Esophagus (tissue), 2 donors: ENCODE data around the gene TCF25. TPM values are rescaled to one million over a fixed set of nuclear protein-coding genes. Genes with fewer than 3 reads are reported as not detected.
"Not testable (repeated sequence)": the region's sequence is repeated elsewhere in the genome, so short reads cannot be mapped to it uniquely, and the experiment has no call there.

Source experiments
- H3K27ac ChIP-seq, 2 donors: one replicate each; pipeline ENCODE4 v1.5.1; 2013; ENCODE audit warnings: low read depth in 2 of 2, mild to moderate bottlenecking in 2 of 2, inconsistent platforms in 1 of 2, low read length in 1 of 2, moderate library complexity in 1 of 2
- H3K27me3 ChIP-seq, 2 donors: one replicate each; pipeline ENCODE4 v1.6.1; 2013; ENCODE audit warnings: low read length in 2 of 2, control low read depth in 1 of 2, mild to moderate bottlenecking in 1 of 2; ENCODE audit not compliant: insufficient read depth in 2 of 2, control insufficient read depth in 1 of 2
- H3K36me3 ChIP-seq, 2 donors: one replicate each; pipeline ENCODE4 v1.6.1; 2013; ENCODE audit warnings: low read length in 1 of 2; ENCODE audit not compliant: control insufficient read depth in 2 of 2, insufficient read depth in 2 of 2
- H3K4me1 ChIP-seq, 2 donors: one replicate each; pipeline ENCODE4 v1.6.1; 2013; ENCODE audit warnings: low read length in 1 of 2; ENCODE audit not compliant: control insufficient read depth in 2 of 2, insufficient read depth in 2 of 2
- H3K4me3 ChIP-seq, 2 donors: one replicate each; pipeline ENCODE4 v1.5.1; 2013; ENCODE audit warnings: low read length in 2 of 2, mild to moderate bottlenecking in 2 of 2, low read depth in 1 of 2, moderate library complexity in 1 of 2
- H3K9me3 ChIP-seq, 2 donors: one replicate each; pipeline ENCODE4 v1.6.1; 2013; ENCODE audit warnings: mild to moderate bottlenecking in 2 of 2, low read depth in 1 of 2, low read length in 1 of 2, moderate library complexity in 1 of 2; ENCODE audit not compliant: control insufficient read depth in 2 of 2, insufficient read depth in 1 of 2
- WGBS, 2 donors: extraction: QIAGEN DNeasy Blood & Tissue Kit; methylation state at CpG; one replicate each; pipeline ENCODE4 v1.1.7; 2013; 5-methylcytosine and 5-hydroxymethylcytosine counted together
- polyA plus RNA-seq, 2 donors: library from polyadenylated mRNA; stranded (reverse); fragments of 200-250 nt; gene quantifications; one replicate each; pipeline ENCODE4 v1.2.3, GENCODE V29; 2013
- donor health status: healthy with polysubstance abuse.
- donor health status: Bipolar disorder and iron deficiency.

The TCF25 gene
- polyA plus RNA-seq, 2 donors: 76.3 to 83.2 TPM

GRCh38 chr16:89924297-89924924, 51.0 kb downstream of the TCF25 start:
- H3K36me3 ChIP-seq: no peaks in the 10 kb centered on the region
- H3K27ac ChIP-seq: no peak overlapping the region
- H3K4me3 ChIP-seq: no peak overlapping the region
- H3K4me1 ChIP-seq: peaks cover 3 to 18% of the 10 kb centered on the region in 2 donors
- H3K9me3 ChIP-seq: no peaks in the 10 kb centered on the region
- H3K27me3 ChIP-seq: peaks cover 0 to 9% of the 10 kb centered on the region in 2 donors
- 1 to 5% methylated on average over 13 to 14 of the region's 14 CpGs for WGBS, 2 donors

DNA sequence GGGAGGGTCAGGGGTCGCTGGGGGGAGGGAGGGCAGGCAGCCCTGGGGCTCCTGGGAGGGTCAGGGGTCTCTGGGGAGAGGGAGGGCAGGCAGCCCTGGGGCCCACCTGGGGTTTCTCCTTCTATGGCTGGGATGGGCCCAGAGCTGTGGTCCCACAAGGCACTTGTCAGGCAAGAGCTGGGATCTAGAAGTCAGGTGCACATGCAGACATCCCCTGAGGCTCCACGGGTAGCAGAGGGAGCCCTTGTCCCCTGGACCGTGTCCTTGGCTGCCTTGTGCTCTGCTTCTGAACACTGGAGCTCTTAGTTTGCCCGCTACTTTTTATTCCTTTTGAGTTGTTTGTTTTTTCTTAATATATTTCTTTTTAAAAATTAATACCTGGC, 51.5 kb downstream of the TCF25 start:
- WGBS, 2 donors: 28 to 32% methylated on average over 4 of the region's 4 CpGs
- Histone ChIP-seq H3K36me3 (no peaks in the 10 kb centered on the region), H3K27me3 (peaks cover 0 to 9% of the 10 kb centered on the region in 2 donors), H3K4me1 (peaks cover 3 to 18% of the 10 kb centered on the region in 2 donors), H3K27ac (no peak overlapping the region), H3K4me3 (no peak overlapping the region), H3K9me3 (no peaks in the 10 kb centered on the region)

DNA sequence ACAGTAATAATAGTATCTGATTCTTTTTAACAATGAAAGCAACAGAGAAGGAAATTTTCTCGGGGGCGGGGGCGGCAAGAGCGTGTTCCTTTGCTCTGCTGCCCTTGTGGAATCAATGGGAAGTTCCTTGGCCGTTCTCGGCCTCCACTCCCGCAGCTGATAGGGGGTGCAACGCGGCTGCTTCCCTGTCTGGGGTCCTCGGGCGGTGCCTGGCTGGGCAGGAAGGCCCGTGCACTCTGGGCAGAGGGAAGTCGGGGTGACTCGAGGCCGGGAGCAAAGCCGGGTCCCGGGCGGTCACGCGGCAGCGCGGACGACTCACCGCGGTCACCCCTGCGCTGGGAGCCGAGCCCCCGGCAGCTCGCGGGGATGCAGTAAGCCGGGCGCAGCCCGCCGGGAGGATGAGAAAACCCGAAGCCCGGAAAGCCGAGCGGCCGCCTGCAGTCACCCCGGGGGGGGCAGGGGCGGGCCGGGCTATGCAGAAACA, 52.2 kb downstream of the TCF25 start:
- peaks cover 0 to 9% of the 10 kb centered on the region in 2 donors for H3K27me3 ChIP-seq
- peak overlapping the region in 1 of 2 donors; percentile 7 for H3K27ac ChIP-seq
- H3K4me1 ChIP-seq: peaks cover 3 to 18% of the 10 kb centered on the region in 2 donors
- peak overlapping the region; percentile 30 to 31 for H3K4me3 ChIP-seq
- no peaks in the 10 kb centered on the region for H3K9me3 ChIP-seq
- H3K36me3 ChIP-seq: no peaks in the 10 kb centered on the region
- WGBS, 2 donors: 1 to 2% methylated on average over 38 to 42 of the region's 42 CpGs

- Histone ChIP-seq H3K27me3 (no peaks in the 10 kb centered on the region), H3K36me3 (no peaks in the 10 kb centered on the region), H3K9me3 (no peaks in the 10 kb centered on the region), H3K27ac (no peak overlapping the region), H3K4me3 (no peak overlapping the region), H3K4me1 (peaks cover 0 to 1% of the 10 kb centered on the region in 2 donors)
- WGBS, 2 donors: 83 to 84% methylated on average over 16 of the region's 16 CpGs
These were observed 58.0 kb downstream of the TCF25 start for GRCh38 chr16:89931305-89931896.

GRCh38 chr16:89931964-89932363, 58.6 kb downstream of the TCF25 start:
- Histone ChIP-seq H3K9me3 (no peaks in the 10 kb centered on the region), H3K27ac (no peak overlapping the region), H3K4me3 (no peak overlapping the region), H3K27me3 (no peaks in the 10 kb centered on the region), H3K36me3 (no peaks in the 10 kb centered on the region), H3K4me1 (no peaks in the 10 kb centered on the region)
- WGBS, 2 donors: 87 to 88% methylated on average over 6 of the region's 6 CpGs

DNA sequence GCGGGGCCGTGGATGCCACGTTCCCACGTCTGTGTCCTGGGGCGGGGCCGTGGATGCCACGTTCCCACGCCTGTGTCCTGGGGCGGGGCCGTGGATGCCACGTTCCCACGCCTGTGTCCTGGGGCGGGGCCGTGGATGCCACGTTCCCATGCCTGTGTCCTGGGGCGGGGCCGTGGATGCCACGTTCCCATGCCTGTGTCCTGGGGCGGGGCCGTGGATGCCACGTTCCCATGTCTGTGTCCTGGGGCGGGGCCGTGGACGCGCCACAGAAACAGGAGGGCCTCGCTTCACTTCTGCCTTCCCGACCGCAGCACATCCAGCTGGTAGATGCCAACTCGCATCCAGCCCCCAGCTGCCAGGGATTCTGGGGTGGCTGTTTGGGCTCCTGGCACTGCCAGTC, 60.6 kb downstream of the TCF25 start:
- WGBS, 2 donors: 94 to 98% methylated on average over 22 to 29 of the region's 29 CpGs
- H3K27ac ChIP-seq, H3K9me3 ChIP-seq, H3K4me3 ChIP-seq, H3K27me3 ChIP-seq, H3K36me3 ChIP-seq, H3K4me1 ChIP-seq: not testable (repeated sequence)

GRCh38 chr16:89934611-89935553, 61.5 kb downstream of the TCF25 start:
- Histone ChIP-seq H3K27ac (no peak overlapping the region), H3K36me3 (no peaks in the 10 kb centered on the region), H3K9me3 (no peaks in the 10 kb centered on the region), H3K27me3 (no peaks in the 10 kb centered on the region), H3K4me3 (no peak overlapping the region), H3K4me1 (peaks cover 0 to 3% of the 10 kb centered on the region in 2 donors)
- 95 to 96% methylated on average over 61 of the region's 61 CpGs for WGBS, 2 donors

DNA sequence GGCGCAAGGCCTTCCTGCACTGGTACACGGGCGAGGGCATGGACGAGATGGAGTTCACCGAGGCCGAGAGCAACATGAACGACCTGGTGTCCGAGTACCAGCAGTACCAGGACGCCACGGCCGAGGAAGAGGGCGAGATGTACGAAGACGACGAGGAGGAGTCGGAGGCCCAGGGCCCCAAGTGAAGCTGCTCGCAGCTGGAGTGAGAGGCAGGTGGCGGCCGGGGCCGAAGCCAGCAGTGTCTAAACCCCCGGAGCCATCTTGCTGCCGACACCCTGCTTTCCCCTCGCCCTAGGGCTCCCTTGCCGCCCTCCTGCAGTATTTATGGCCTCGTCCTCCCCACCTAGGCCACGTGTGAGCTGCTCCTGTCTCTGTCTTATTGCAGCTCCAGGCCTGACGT, 62.2 kb downstream of the TCF25 start:
- not testable (repeated sequence) for H3K27ac ChIP-seq, H3K9me3 ChIP-seq, H3K27me3 ChIP-seq, H3K36me3 ChIP-seq, H3K4me3 ChIP-seq, H3K4me1 ChIP-seq
- WGBS, 2 donors: 88 to 89% methylated on average over 23 to 27 of the region's 27 CpGs

DNA sequence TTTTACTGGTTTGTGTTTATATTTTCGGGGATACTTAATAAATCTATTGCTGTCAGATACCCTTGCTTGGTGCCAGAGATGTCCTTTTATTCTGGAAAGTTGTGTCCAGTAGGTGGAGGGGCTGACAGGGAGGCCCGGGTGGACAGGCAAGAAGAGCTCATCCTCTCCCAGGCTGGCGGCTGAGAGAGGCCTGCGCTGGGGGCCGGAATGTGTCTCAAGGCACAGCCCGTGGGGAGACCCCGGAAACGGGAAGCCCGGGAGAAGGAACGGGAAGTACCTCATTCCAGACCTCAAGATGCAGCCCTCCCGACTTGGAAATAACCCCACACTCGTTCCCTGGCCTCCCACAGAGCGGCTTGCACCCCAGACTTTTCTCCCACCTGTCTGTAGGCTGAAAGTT, 62.6 kb downstream of the TCF25 start:
- Histone ChIP-seq H3K4me1 (peaks cover 0 to 3% of the 10 kb centered on the region in 2 donors), H3K4me3 (no peak overlapping the region), H3K27me3 (no peaks in the 10 kb centered on the region), H3K27ac (no peak overlapping the region), H3K9me3 (no peaks in the 10 kb centered on the region), H3K36me3 (no peaks in the 10 kb centered on the region)
- 81 to 82% methylated on average over 13 of the region's 13 CpGs for WGBS, 2 donors
